ENCODE data around the gene WDR27. TPM values are rescaled to one million over a fixed set of nuclear protein-coding genes. Genes with fewer than 3 reads are reported as not detected.

WDR27 gene
- total RNA-seq, 1 experiment from 2014 or later, result 8.4 TPM

- DNase-seq (ENCODE audit: low read depth), result no peak
- in situ Hi-C loops (cut with HindIII; ENCODE audit: low pct_unique_long_range_greater_than_20kb, low sequenced_read_pairs), result no loop called here
Measured at GRCh38 chr6:169417101-169417500, 284.7 kb downstream of the WDR27 start.

- no peak for DNase-seq (ENCODE audit: low read depth)
- in situ Hi-C loops (cut with HindIII; ENCODE audit: low pct_unique_long_range_greater_than_20kb, low sequenced_read_pairs), result no loop called here
Measured at GRCh38 chr6:169416249-169416648, 285.6 kb downstream of the WDR27 start.

GRCh38 chr6:169415179-169415578, 286.6 kb downstream of the WDR27 start:
- no peak for DNase-seq (ENCODE audit: low read depth)
- in situ Hi-C loops (cut with HindIII; ENCODE audit: low pct_unique_long_range_greater_than_20kb, low sequenced_read_pairs), result no loop called here

- DNase-seq (ENCODE audit: low read depth), result no peak
- in situ Hi-C loops (cut with HindIII; ENCODE audit: low pct_unique_long_range_greater_than_20kb, low sequenced_read_pairs), result no loop called here
Measured at GRCh38 chr6:169411722-169412121, 290.1 kb downstream of the WDR27 start.

GRCh38 chr6:169411296-169411695, 290.5 kb downstream of the WDR27 start:
- in situ Hi-C loops (cut with HindIII; ENCODE audit: low pct_unique_long_range_greater_than_20kb, low sequenced_read_pairs), result no loop called here

GRCh38 chr6:169409742-169410312, 292.0 kb downstream of the WDR27 start:
- DNase-seq (ENCODE audit: low read depth), result no peak
- in situ Hi-C loops (cut with HindIII; ENCODE audit: low pct_unique_long_range_greater_than_20kb, low sequenced_read_pairs), result no loop called here

More at GRCh38 chr6:169411296-169411695, 290.5 kb downstream of the WDR27 start:
- DNase-seq (ENCODE audit: low read depth), result no peak

GRCh38 chr6:169407325-169407724, 294.5 kb downstream of the WDR27 start:
- in situ Hi-C loops (cut with HindIII; ENCODE audit: low pct_unique_long_range_greater_than_20kb, low sequenced_read_pairs), result no loop called here
- no peak for DNase-seq (ENCODE audit: low read depth)

Other genes starting within 250 kb of the WDR27 start
- 28.0 and 30.1 TPM in 2 replicates for gene C6orf120, start 97 bp upstream of the WDR27 start, total RNA-seq (2014; rRNA removed; shearing (Covaris generic); ENCODE audit: low replicate concordance)
- 62.1 and 65.9 TPM in 2 replicates for gene PHF10, start 22.5 kb upstream of the WDR27 start, total RNA-seq (2014; rRNA removed; shearing (Covaris generic); ENCODE audit: low replicate concordance)
- gene DYNLT2, start 49.5 kb upstream of the WDR27 start, total RNA-seq (2014; rRNA removed; shearing (Covaris generic); ENCODE audit: low replicate concordance), result 0.54 and 0.81 TPM in 2 replicates
- 9.6 and 22.8 TPM in 2 replicates for gene ERMARD, start 49.6 kb upstream of the WDR27 start, total RNA-seq (2014; rRNA removed; shearing (Covaris generic); ENCODE audit: low replicate concordance)

Data from Caki2 (cell line).